NCI-H187 (cell line): Measurements from ENCODE around the gene PPIL6.
"Not testable (repeated sequence)": the region's sequence is repeated elsewhere in the genome, so short reads cannot be mapped to it uniquely, and the experiment has no call there.

Experiments used
- DNase-seq, 2 experiments: peaks; one replicate each; lab custom pipeline; 2025; lab: John Stamatoyannopoulos, UW

PPIL6 gene

DNA sequence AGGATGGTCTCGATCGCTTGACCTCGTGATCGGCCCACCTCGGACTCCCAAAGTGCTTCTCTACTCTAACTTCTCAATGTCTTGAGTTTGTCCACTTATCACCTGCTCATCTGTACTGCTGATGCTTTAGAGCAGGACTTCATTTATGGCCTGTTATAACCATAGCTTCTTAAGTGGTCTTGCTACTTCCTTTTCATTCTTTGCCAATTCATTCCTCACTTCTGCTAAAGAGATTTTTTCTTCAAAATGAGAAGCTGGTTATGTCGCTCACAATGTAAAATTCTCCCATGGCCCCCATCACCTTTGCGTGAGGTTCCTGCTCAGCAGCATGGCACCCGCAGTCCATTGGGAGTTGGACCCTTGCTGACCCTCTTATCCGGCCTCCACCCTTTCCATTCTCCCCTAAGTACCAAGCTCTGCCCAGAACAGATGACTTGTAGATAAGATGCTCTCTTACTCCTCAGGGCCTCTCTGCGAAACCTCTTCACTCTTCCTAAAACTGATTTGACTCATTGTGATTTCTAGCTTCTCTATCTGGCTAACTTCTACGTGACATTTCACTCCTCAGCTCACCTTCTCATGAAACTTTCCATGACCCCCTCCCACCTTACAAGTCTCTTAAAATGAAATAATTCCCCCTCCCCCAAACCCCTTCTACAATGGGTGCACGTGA lies 44.2 kb downstream of the PPIL6 start:
- DNase-seq = no peak

DNA sequence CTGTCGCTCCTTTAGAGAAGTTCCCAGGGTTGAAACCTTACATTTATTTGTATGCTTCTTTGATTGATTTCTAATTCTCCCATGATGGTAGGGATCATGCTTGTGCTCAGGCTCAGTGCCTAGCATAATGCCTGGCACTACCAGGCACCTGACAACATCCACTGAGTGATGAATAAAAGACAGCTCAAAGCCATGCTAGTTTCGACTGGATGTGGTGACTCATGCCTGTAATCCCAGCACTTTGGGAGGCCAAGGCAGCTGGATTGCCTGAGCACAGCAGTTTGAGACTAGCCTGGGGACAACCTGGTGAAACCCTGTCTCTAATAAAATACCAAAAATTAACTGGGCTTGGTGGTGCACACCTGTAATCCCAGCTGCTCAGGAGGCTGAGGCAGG lies 46.5 kb downstream of the PPIL6 start:
- DNase-seq = no peak

DNA sequence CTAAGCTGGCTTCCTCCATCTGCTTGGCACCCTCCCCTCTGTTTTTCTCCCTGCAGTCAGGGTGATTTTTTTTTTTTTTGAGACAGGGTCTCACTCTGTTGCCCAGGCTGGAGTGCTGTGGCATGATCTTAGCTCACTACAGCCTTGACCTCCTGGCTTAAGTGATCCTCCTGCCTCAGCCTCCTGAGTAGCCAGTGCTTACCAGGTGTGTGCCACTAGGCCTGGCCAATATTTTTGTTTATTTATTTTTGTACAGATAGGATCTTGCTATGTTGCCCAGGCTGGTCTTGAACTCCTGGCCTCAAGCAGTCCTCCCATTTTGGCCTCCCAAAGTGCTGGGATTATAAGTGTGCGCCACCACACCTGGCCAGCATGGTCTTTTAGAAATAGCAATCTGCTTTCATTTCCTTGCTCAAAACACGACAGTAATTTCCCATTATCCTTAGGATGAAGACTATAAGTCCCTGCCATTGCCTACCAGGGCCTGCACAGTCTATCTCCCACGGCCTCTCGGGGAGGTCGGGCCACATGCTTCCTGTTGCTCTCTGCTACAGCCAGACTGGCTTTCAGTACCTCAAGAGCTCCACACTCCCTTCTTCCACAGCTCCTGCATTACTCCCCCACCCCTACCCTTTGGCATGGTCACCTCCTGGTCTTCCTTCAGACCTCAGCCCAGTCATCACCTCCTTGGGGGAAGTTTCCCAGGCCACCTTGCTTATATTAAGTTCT lies 47.1 kb downstream of the PPIL6 start:
- DNase-seq = no peak

DNA sequence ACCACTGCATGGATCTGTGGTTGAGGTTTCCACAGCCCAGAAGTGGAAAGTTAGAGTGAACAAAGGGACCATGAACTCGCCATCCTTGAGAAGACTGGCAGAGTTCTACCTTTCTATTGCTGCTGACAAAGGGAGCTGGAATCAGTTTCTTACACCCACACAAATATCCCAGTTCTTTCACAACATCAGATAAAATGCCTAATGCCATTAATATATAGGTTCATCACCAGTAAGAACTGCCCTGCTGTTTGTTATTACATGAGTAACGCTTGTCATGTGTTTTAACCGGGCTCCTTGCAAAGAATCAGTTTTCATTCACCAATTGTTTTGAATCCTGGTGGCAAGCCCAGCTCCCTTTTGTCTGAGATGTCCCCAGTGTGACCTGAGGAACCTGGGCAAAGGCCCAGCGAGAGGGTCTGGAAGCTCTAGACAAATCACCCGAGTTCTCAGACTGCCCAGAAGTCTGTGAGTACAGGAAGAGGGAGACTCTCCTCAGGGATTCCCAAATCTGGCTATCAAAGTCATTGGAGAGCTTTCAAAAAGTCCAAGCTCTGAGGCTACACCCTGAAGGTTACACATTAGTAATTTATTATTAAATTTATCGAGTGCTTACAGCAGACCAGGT lies 50.7 kb downstream of the PPIL6 start:
- no peak for DNase-seq

DNA sequence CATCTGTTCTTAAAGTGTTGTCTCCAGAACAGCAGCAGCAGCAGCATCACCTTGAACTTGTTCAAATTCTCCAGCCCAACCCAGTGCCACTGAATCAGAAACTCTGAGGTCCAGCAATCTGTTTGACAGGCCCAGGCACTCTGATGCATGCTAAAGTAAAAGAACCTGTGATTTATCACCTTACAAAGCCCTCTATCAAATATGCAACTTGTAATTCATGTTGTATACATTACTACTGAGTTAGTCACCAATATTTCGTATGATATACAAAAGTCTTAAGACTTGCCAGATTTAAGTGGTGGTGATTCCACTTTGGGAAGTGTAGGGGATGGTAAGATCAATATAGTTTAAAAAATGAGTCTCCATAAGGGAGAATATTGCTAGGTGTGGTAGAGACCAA lies 52.2 kb downstream of the PPIL6 start:
- no peak for DNase-seq

DNA sequence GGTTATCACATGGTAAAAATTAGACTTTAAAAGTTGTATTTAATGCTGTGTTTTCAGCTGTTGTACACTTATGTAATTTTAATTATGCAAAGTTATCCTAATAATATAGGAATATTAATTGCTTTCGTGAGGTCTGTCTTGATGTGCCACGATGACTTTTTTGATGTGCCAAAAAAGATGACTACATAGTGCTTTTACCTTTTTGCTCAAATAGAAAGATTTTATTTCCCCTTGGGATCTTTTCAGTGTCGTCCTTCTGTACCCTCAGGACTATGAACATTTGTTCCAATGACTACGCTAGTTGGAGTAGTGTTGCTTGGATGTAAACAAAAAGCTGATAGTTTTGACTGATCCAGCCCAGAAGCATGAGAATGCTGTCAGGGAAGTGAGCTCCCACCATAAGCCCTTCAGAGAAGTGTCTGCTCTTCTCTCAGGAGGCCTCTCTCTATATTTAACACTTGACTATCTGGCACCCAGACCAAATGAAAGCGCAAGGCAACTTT lies 56.9 kb downstream of the PPIL6 start:
- DNase-seq = no peak

DNA sequence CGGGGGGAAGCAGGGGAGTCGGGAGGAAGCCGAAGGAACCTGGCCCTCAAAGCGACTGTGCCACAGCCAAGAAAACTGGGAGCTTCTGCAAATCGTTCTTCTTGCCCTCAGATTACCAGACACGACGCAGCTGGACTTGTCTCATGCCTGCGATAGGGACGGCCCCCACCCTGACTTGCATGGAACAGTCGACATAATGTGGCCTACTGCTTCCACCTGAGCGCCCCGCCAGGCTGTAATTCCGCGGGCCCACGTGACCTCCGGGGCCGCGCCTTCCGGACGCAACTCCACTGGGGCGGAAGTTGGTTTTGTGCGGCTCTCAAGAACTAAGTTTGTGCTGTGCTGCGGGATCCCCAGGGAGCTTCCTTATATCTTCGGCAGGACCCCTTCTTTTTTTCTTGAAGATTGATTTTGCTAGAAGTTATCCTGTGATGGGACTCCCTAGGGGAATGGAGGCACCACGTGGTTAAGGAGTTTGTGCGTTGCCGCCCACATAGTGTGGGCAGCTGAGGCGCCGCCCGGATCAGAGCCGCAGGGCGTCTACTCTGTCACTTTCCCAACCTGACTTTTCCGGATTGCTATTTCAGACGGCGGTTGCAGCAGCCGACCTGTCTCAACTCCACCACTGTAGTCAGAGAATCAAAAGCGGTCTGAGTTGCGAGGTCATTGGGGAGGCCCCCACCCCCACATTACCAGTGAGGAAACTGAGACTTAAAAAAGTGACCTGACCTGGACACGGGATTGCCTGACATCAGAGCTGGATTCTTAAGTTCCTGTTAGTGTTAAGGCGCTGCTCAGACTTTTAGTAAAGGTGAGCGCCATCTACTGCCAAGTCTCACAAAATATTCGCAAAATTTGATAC lies 57.6 kb downstream of the PPIL6 start:
- peak; percentile 81 to 97 for DNase-seq

DNA sequence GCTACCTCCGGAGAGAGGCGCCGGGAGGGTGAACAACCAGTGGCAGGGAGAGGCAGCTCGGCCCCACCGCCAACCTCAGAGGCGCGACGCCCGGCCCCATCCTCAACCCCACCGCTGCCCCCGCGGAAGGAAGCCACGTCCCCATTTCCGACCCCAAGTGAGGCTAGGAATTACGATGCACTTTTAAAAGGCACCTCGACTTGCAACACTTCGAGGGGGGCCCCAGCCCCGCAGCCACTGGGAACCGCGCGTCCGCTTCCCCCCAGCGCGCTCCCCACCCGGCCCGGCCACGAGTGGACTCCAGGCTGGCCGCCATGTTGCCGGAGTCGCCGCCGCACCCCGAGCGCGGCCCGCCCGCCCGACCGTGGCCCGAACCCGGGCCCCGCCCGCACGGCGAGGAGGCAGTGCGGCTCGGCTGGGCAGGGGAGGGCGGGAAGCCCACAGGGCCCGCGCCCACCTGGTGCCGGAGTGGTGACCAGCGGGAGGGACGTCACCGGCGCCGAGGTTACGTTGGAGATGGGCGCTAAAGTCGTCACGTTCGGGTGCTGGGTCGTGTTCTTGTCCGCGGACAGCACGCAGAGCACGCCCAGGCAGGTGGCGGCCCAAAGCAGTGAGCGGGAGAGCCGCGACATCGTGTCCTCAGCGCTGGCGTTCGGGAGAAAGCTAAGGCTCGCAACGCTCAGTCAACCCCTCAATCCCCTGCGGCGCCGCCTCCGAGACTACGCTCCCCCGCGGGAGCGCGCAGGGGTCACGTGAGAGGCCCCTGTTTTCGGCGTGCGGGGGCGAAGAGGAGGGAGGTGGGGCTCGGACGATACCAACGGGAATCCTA lies 58.5 kb downstream of the PPIL6 start, which contains the start of gene CD164:
Gene CD164, minus strand, starts transcription at position 721 of the 829 bp plus-strand sequence. Its CDS starts 89 bp downstream, at position 632.
- peak; percentile 30 to 90 for DNase-seq

DNA sequence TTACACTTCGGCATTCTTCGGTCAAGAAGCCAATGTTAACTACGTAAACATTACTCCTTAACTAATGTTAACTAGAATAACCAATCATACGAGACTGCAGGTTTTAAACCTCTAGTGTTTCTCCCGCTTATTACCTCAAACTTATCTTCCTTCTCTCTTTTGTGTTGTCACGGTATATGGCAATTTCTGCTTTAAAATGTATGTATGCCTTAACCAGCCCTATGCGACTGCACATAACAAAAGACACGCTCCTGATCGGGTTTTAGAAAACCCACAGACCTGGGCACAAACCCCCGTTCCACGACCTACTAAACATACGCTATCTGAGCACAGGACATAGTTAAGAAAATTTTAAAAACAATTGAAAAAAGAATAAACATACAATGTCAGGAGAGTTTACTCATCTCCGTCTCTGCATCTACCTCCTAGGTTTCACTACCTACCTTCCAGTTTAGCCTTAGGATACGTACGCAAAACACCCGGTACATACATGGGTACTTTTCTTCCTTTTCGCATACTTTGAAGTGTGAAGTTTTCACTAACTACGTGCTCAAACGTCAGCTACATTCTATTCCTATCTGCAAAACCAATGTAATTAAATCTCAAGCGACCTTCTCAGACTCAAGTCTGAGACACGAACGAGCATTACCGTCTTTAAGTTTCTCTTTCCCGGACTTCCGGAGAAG lies 59.2 kb downstream of the PPIL6 start:
- no peak for DNase-seq

DNA sequence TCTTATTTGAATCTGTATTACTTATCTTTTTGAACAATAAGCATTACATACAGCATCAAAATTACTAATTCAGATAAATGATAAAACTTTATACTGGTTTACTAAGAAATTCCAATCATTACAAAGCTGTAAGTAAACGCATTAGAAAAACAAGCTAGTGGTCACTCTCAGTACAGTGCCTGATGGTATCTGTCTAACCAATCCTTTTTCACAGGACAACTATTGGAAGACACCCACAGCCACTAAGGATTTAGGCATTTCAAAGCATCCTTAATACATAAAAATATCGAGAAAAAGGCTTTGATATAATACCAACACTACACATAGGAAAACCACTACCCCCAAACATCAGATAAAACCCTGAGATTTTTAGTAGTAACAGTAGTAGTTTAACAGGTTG lies 60.7 kb downstream of the PPIL6 start:
- no peak for DNase-seq

DNA sequence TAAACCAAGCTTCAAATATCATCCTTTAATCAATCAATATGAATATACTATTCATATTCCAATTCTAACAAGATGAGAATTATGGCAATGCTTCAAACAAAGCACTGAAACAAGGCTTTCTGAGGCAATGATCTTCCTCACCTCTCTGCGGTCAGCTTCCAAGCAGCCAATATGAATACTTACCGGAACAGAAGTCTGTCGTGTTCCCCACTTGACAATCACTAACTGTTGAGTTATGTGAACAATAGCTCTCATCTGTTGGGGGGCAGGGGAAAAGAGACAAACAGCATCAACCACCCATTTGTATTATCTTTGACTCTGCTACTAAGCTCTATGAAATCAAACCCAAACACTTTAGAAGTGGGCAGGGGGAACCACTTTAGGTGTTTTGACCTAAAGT lies 62.7 kb downstream of the PPIL6 start:
- DNase-seq = no peak

DNA sequence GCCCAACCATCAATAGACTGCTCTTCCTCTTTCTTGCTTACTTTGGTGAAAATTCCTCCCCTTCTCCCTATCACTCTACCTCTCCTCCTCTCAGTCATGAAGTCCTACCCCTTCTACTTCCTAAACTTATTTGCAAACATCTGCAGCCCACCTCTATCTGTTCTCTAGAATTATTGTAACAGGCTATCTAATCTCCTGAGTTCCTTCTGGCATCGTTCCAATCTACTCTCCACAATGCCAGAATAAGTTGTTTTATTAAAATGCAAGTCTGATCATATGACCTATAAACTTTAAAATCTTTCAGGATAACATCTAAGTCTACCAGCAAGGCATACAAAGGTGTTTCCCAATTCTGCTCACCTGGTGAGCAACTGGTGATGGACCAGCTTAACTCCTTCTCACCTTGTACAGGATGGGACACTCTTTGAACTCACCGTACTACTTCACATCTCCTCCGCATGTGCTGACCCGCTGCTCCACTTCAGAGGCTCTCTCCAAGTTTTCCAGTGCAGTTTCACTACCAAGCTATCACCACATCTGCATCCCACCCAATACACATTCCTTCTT lies 66.0 kb downstream of the PPIL6 start:
- DNase-seq = no peak

DNA sequence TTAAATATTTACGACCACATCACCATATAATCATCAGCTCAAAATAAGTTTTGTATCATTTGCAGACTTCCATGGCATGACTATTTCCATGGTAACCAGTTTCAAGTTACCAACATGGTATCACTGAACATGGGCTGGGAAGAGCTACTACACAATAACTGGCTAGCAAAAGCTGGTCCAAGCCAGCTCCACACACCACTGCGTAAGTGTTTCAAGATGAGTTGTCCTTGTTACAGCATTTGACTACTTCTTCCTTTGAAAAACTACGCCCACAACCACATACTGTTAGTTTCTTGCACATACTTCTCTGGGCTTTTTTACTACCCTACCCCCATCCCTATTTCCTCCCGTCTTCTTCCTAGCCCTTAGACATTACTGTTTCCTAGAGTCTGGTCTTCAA lies 66.7 kb downstream of the PPIL6 start:
- no peak for DNase-seq

DNA sequence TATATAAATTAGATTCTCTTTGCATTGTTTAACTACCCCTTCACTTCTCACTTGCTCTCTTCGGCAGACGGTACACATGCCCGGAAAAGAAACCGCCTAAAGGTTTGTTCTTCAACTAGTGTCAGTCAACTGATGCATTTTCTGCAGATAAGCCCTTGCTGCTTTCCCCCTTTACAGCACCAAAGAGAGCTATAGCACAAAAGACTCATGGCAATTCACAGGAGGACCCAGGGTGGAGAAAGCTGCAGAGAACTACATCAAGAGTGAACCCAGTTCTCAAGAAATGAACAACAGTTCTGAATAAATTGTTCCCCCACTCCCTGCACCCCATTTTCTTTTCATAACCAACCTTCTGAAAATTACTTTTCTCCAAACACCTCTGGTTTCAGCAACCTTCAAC lies 67.1 kb downstream of the PPIL6 start:
- DNase-seq = no peak

DNA sequence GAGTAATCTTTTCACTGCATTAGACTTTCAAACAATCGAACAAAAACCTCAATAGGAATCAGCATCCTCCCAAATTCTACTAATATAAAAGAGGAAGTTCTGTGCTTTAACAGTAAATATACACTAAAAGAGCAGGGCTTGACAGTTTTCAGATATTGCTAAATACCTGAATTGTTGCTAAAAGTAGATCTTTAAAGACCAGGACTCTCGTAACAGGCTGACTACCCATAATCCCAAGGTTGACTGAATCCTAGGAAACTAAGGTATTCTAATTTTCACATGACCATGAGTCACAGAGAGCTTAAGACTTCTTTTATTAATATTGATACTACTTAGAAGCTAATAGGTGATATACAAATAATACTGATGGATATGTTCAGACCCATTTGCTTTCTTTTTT lies 68.3 kb downstream of the PPIL6 start:
- DNase-seq = no peak

DNA sequence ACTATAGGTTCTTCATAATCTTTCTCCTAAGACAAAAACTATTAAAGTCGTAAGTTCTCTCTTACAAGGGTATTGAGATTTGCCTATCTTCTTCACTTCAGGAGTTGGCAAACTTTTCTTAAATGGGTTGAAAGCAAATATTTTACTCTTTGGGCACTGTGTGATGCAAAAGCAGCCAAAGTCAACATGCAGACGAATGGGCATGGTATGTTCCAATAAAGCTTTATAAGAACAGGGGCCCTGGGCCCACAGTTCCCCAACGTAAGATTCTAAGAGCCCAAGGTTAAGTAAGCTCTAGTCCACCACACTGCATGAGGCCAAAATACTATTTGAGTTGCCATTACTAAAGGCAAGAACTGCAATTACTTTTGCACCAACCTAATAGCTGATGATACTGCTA lies 69.6 kb downstream of the PPIL6 start:
- DNase-seq = no peak

DNA sequence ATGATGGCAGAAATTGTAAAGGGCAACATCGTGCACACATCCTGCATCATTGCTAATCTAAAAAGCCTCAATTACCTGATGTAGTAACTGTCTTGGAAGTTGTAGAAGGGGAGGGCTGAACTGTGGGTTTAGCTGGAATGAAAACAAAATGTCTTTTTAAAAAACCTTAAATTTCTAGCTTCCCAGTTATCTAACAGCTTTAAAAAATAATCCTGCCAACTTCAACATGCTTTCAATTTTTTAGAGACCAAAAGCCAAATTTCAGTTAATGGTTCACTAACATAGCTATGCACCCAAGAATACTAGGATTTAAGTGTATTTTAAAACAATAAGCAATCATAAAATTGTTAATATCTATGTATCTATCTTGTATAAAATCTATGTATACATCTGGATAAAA lies 70.1 kb downstream of the PPIL6 start:
- DNase-seq = no peak

DNA sequence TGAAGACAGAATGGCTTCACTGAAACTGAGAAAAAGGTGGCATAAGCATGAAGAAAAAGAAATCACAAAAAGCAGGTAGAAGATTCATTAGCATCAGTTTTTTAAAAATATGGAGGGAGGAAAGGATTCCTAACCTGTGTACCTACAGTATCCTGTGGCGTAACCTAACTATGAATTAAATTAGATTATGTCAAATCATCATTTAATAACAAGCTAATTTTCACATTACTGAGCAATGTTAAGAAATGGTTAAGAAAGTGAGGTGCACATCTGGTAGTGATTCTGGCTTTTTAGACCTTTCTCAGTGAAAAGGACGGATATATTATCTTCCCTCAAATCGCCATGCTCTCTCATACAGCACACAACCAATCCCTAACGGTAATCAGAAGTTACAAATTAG lies 70.7 kb downstream of the PPIL6 start:
- DNase-seq = no peak

DNA sequence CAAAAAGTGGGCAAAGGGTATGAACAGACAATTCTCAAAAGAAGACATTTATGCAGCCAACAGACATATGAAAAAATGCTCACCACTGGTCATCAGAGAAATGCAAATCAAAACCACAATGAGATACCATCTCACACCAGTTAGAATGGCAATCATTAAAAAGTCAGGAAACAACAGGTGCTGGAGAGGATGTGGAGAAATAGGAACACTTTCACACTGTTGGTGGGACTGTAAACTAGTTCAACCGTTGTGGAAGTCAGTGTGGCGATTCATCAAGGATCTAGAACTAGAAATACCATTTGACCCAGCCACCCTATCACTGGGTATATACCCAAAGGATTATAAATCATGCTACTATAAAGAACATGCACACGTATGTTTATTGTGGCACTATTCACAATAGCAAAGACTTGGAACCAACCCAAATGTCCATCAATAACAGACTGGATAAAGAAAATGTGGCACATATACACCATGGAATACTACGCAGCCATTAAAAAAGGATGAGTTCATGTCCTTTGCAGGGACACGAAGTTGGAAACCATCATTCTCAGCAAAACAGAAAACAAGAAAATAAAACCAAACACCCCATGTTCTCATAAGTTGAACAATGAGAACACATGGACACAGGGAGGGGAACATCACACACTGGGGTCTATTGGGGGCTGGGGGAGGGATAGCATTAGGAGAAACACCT lies 75.9 kb downstream of the PPIL6 start:
- DNase-seq = not testable (repeated sequence)

DNA sequence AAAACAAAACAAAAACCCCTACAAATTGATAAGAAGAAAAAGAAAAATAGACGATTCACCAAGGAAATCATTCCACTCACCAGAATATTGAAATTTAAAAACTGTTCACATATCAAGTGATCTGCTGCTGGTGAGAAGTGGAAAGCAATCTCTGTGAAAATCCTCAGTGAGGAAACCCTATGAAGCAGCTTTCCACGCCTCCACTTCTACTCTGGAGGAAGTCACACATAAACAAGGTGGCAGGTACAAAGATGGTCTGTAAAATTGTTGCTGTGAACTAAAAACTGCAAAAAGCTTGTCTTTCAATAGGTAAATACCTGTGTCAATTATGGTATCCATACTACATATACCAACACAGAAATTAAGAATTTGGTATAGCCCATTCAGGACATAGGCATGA lies 76.7 kb downstream of the PPIL6 start:
- no peak for DNase-seq
